HG03095 (cell line): ENCODE data around the gene VPREB3.
"Not testable (repeated sequence)": the region's sequence is repeated elsewhere in the genome, so short reads cannot be mapped to it uniquely, and the experiment has no call there.

Experiments
- ATAC-seq: cut with Tn5 transposase; IDR thresholded peaks from one replicate; pipeline ENCODE4 v1.9.1; 2021; ENCODE audit warnings: moderate library complexity; ENCODE audit not compliant: unreplicated experiment

VPREB3 gene

GRCh38 chr22:23744485-23744884 lies 9.7 kb downstream of the VPREB3 start:
- ATAC-seq: no peak

GRCh38 chr22:23744001-23744400 lies 10.2 kb downstream of the VPREB3 start:
- no peak for ATAC-seq

DNA sequence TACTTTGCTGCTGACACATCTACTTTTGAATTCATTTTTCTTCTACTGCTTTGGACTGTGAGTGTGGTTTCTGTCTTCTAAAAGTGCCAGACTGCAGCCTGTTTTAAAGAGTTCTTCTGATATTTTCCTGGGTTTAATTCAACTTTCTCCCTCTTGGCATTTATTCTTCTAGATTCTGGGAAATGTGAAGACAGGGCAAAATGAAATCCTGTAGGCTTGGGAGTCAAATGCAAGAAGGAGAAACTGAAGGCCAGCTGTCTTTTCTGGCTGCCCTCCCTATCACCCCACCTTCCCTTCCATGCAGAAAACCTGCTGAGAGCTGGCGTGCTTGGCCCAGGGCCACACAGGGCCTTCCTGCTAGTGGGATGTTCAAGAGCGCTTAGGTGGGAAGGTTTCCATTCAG lies 10.9 kb downstream of the VPREB3 start:
- no peak for ATAC-seq

GRCh38 chr22:23742505-23743264 lies 11.5 kb downstream of the VPREB3 start:
- no peak for ATAC-seq

GRCh38 chr22:23737696-23738095 lies 16.5 kb downstream of the VPREB3 start:
- ATAC-seq: no peak

DNA sequence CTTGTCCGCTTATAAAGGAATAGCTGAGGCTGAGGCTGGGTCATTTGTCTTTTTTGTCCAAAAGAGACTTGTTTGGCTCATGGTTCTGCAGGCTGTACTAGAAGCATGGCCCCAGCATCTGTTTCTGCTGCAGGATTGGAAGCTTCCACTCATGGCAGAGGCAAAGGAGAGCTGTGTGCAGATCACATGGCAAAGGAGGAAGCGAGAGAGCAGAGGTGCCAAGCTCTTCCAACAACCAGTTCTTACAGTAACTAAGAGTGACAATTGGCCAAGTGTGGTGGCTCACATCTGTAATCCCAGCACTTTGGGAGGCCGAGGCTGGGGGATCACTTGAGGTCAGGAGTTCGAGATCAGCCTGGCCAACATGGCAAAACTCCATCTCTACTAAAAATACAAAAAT lies 26.1 kb downstream of the VPREB3 start:
- not testable (repeated sequence) for ATAC-seq

- ATAC-seq: no peak
These were observed 31.5 kb downstream of the VPREB3 start for GRCh38 chr22:23722724-23723123.

DNA sequence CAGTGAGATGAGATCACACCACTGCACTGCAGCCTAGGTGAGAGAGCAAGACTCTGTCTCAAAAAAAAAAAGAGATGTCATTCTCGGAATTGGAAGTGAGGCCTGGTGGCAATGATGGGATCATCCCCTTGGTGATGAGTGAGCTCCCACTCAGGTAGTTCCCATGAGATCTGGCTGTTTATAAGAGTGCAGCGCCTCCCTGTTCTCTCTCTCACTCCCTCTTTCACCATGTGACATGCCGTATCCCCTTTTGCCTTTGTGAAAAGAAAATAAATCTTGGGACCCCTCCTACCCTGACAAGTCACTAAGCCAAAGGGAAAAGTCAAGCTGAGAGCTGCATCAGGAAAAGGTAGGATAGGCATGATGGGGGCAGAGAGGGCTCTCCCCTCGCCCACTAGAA lies 32.1 kb downstream of the VPREB3 start:
- no peak for ATAC-seq

- ATAC-seq: no peak
These were observed 33.4 kb downstream of the VPREB3 start for GRCh38 chr22:23720855-23721254.

DNA sequence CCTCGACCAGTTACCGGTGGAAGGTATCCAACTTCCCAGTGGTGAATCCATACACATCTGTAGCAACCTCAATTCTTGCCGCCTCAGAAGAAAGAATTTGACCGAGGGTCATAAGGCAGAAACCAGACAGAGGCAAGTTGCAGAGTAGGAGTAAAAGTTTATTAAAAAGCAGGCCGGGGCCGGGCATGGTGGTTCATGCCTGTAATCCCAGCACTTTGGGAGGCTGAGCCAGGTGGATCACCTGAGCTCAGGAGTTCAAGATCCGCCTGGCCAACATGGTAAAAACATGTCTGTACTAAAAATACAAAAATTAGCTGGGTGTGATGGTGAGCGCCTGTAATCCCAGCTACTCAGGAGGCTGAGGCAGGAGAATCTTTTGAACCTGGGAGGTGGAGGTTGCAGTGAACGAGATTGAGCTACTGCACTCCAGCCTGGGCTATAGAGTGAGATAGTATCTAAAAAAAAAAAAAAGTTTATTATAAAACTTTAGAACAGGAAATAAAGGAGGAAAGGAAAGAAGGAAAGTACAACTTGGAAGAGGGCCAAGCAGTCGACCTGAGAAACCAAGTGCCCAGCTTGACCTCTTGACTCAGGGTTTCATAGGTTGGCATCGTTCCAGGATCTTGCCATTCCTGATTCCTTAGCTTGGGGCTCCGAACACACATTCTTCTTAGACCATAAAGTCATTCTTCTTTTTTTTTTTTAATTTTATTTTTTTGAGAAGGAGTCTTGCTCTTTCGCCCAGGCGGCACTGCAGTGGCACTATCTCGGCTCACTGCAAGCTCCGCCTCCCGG lies 35.7 kb downstream of the VPREB3 start:
- ATAC-seq: no peak

DNA sequence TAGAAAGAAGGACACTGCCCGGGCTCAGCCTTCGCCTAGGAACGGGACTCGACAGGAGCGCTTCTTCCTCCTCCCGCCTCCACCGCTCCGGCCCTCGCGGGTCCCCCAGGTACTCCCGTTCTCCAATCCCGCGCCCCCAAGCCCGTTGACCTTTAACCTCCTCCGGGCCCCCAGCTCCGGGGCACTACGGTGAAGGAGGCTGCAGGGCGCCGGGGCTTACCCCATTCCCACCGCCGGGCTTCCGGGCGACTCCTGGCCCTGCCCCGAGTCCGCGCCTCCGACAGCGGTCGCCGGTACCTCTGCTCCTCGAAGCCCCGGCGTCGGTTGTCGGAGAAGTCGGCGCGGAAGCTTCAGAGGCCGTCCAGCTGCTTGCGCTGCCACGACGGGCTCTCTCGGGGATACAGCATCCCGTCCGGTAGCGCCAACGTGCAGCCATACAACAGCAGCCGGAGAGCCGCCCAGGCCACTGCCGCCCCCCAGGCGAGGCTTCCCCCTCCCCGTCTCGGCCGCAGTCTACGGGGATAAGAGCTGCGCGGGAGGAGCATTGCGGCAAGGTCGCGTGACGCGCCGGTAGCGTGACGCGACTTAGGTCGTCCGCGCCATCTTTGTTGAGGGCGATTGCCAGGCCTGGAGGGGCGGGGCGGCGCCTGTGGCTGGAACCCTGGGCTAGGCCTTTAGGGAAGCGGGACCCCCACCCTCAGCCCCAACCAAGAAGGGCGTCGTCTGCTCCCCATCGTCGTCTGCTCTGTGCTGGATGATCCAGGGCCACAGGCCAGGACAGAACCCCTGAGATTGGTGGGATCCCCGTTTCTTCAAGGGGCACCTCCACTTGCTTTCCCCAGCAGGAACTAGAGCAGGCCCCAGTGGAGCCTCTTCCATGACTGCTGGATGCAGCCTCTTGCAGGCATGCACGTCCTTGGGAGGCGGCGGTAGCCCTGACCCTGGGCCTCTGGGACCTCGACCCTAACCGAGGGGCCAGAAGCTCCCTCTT lies 37.1 kb downstream of the VPREB3 start:
- ATAC-seq: peak; percentile 93

GRCh38 chr22:23715806-23716375 lies 38.3 kb downstream of the VPREB3 start:
- ATAC-seq: no peak

DNA sequence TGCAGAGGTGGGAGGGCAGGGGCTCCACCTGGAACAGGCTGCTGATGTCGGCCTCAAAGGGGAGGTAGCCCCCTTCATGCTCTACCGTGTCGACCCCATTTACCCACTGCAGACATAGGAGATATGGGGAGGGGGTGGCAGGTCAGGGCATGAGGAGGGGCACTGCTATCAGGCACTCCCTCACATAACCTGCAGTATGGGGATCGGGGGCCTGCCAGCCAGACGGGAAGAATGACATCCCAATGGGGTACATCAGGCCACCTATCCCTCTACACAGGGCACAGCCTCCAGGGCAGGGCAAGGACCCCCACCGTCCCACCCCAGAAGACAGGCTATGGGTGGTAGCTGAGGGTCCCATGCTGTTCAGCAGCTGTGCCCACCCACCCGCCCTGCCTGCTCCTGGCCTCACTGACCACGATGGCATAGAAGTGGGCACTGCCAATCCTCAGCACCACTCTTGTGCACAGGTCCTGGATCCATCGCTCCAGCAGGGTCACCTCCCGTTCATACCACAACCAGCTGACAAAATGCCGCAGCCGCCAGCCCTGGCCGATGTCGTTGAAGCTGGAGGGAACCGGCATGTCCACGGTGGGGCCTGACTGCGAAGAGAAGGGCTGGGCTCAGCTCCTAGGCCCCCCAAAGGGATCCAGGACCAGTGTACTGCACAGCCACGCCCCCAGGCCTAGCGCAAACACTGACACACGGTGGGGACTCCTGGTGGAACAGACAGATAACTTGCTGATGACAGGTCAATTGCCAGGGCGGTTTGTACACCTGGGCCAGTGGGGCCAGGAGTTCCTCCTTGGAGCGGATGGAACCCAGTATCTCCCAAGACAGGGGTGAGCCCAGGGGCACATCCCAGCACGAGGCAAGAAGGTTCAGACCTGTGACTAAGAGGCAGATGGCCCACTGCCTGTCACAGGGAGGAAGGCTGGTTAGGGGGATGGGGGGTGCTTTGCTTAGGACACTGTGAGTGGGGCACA lies 39.3 kb downstream of the VPREB3 start:
- ATAC-seq: no peak

- no peak for ATAC-seq
These were observed 40.3 kb downstream of the VPREB3 start for GRCh38 chr22:23713696-23714595.

- ATAC-seq: no peak
These were observed 42.0 kb downstream of the VPREB3 start for GRCh38 chr22:23712256-23712655.

DNA sequence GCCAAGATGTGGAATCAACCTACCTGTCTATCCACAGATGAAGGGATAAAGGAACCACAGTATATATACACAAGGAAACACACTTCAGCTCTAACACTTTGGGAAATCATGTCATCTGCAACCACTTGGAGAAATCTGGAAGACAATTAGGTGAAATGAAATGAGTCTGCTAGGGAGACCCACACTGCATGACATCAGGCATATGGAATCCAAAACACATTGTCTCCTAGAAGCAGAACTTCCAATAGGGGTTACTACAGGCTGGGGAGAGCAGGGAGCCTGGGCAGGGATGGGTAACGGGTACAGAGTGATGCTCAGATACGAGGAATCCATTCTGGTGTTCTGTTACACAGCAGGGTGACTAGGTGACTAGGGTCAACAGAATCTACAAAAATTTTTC lies 45.1 kb downstream of the VPREB3 start:
- no peak for ATAC-seq

DNA sequence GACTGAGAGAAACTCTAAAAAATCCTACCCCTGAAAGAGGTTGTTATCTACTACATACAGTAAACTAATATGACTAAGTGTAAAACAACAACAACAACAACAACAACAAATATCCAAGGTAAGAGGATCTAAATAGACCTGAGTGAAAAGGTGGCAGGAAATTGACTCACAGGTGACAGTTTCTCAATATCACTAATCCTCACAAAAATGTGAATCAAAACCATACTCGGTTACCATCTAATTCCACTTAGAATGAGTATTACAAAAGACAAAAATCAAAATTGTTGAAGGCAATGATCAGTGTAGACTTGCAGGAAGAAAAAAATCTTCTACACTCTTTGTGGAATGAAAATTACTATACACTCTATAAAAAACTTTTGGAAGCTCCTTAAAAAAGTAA lies 46.0 kb downstream of the VPREB3 start:
- ATAC-seq: no peak

GRCh38 chr22:23705358-23705757 lies 48.9 kb downstream of the VPREB3 start:
- no peak for ATAC-seq

- no peak for ATAC-seq
These were observed 49.4 kb downstream of the VPREB3 start for GRCh38 chr22:23704829-23705228.
